ENCODE data around the gene CKS2.
"Not testable (repeated sequence)": the region's sequence is repeated elsewhere in the genome, so short reads cannot be mapped to it uniquely, and the experiment has no call there.

GRCh38 chr9:89282248-89282968, 28.6 kb upstream of the CKS2 start:
- TF ChIP-seq CTCF (conservative IDR thresholded peaks at IDR 0.05; ENCODE audit: low read depth in 2 of 2); EZH2 (IDR thresholded peaks at IDR 0.05; ENCODE audit: low read depth, unreplicated experiment): not testable (repeated sequence)
